OCI-LY7 (cell line): ENCODE data around the gene IL32. TPM values are rescaled to one million over a fixed set of nuclear protein-coding genes. Genes with fewer than 3 reads are reported as not detected.
A peak's percentile ranks its signal among the peaks of the same experiment; 100 is the strongest.

ENCODE experiments used
- BruUV-seq: library from RNA; stranded (reverse); fragments of 400-500 nt; replicated peaks from 2 replicates; lab custom pipeline; 2021; lab: Mats Ljungman, UMichigan
- CTCF ChIA-PET: fragments of 300-600 bp; sonication (Branson Sonifier 250); formaldehyde crosslinking; loops from one replicate; lab custom pipeline; 2022; ENCODE audit warnings: antibody characterized with exemption; ENCODE audit not compliant: unreplicated experiment; lab: Charles Lee
- POLR2A ChIA-PET: fragments of 300-600 bp; sonication (Branson Sonifier 250); formaldehyde crosslinking; loops from one replicate; lab custom pipeline; 2022; ENCODE audit warnings: antibody characterized with exemption; lab: Charles Lee
- DNase-seq: peaks from one replicate; pipeline ENCODE4 v3.0.0-alpha.2; 2015; ENCODE audit warnings: low spot score
- H2AFZ ChIP-seq: fragments of 200-600 bp; sonication (generic), shearing (Covaris generic); 2 replicates; pipeline ENCODE4 v1.6.1; 2014; ENCODE audit warnings: mild to moderate bottlenecking, antibody characterized with exemption, low read length, moderate library complexity
- H3K27ac ChIP-seq: fragments of 200-600 bp; sonication (generic); 2 replicates; pipeline ENCODE4 v1.5.1; 2014; ENCODE audit warnings: mixed run types, low read depth, mild to moderate bottlenecking, moderate library complexity, low read length, inconsistent platforms; ENCODE audit not compliant: poor library complexity, severe bottlenecking
- H3K36me3 ChIP-seq: fragments of 200-600 bp; sonication (generic); 2 replicates; pipeline ENCODE4 v1.6.1; 2014; ENCODE audit warnings: mild to moderate bottlenecking, antibody characterized with exemption, low read length, moderate library complexity, mixed read lengths; ENCODE audit not compliant: insufficient read depth
- H3K4me1 ChIP-seq: fragments of 200-600 bp; sonication (generic); 2 replicates; pipeline ENCODE4 v1.5.1; 2014; ENCODE audit warnings: mild to moderate bottlenecking, low read length; ENCODE audit not compliant: insufficient read depth, poor library complexity, severe bottlenecking
- H3K4me2 ChIP-seq: fragments of 200-600 bp; sonication (generic); 2 replicates; pipeline ENCODE4 v1.6.1; 2014; ENCODE audit warnings: mild to moderate bottlenecking, low read length
- H3K4me3 ChIP-seq: fragments of 200-600 bp; sonication (generic); 2 replicates; pipeline ENCODE4 v1.5.1; 2014; ENCODE audit warnings: mild to moderate bottlenecking, low read depth, low read length; ENCODE audit not compliant: poor library complexity, severe bottlenecking
- H3K79me2 ChIP-seq: fragments of 200-600 bp; sonication (generic); 2 replicates; pipeline ENCODE4 v1.6.1; 2016; ENCODE audit warnings: low read depth, mild to moderate bottlenecking, low read length, moderate library complexity, mixed read lengths; ENCODE audit not compliant: insufficient read depth
- H3K9me2 ChIP-seq: fragments of 200-600 bp; sonication (generic); 2 replicates; pipeline ENCODE4 v1.6.1; 2016; ENCODE audit warnings: mild to moderate bottlenecking, low read length, mixed read lengths; ENCODE audit not compliant: insufficient read depth
- H3K9me3 ChIP-seq: fragments of 200-600 bp; sonication (generic); 2 replicates; pipeline ENCODE4 v1.6.1; 2014; ENCODE audit warnings: mild to moderate bottlenecking, mixed run types, low read length, mixed read lengths
- H4K20me1 ChIP-seq: fragments of 200-600 bp; sonication (generic); 2 replicates; pipeline ENCODE4 v1.6.1; 2014; ENCODE audit warnings: mild to moderate bottlenecking, antibody characterized with exemption, low read length, moderate library complexity, mixed read lengths; ENCODE audit not compliant: insufficient read depth
- CTCF ChIP-seq: fragments of 200-600 bp; sonication (generic); conservative IDR thresholded peaks from 2 replicates; pipeline ENCODE4 v1.5.1; 2014; ENCODE audit warnings: mild to moderate bottlenecking, antibody characterized with exemption, low read length, moderate library complexity, mixed read lengths
- EZH2phosphoT487 ChIP-seq: fragments of 200-600 bp; sonication (generic); IDR thresholded peaks from 2 replicates; pipeline ENCODE4 v1.6.1; 2018; ENCODE audit warnings: low read depth, borderline replicate concordance, mild to moderate bottlenecking, mixed run types, antibody characterized with exemption, low read length, moderate library complexity, mixed read lengths
- intact Hi-C: fragments of 100-400 bp; cut with micrococcal nuclease; formaldehyde crosslinking; loops from one replicate; pipeline ENCODE4 v1.10.0; 2022; ENCODE audit not compliant: unreplicated experiment
- total RNA-seq, 2 experiments: library from RNA; depleted of rRNA in 1 of 2; stranded (reverse); fragments of >200 nt in 1 of 2; shearing (Covaris generic) in 1 of 2; gene quantifications; 2 replicates each; pipeline ENCODE4 v1.2.3, GENCODE V29; 2014 to 2022

The IL32 gene
- total RNA-seq, 2 experiments from 2014 or later = not detected

- Histone ChIP-seq H3K4me3 (no peak overlapping the region), H2AFZ (no peak overlapping the region), H3K36me3 (no peaks in the 10 kb centered on the region), H3K9me2 (no peaks in the 10 kb centered on the region), H3K4me2 (no peak overlapping the region), H3K4me1 (peaks cover 26% of the 10 kb centered on the region), H4K20me1 (no peaks in the 10 kb centered on the region), H3K27ac (no peak overlapping the region), H3K79me2 (no peaks in the 10 kb centered on the region), H3K9me3 (no peaks in the 10 kb centered on the region)
- ChIA-PET POLR2A (no interaction called here), CTCF (no interaction called here)
- no TSS peak for BruUV-seq
- DNase-seq = no peak
- intact Hi-C loops = no loop called here
- TF ChIP-seq CTCF = no peak
- no peak for TF ChIP-seq EZH2phosphoT487
Measured at GRCh38 chr16:3091551-3091950, 26.1 kb downstream of the IL32 start.

DNA sequence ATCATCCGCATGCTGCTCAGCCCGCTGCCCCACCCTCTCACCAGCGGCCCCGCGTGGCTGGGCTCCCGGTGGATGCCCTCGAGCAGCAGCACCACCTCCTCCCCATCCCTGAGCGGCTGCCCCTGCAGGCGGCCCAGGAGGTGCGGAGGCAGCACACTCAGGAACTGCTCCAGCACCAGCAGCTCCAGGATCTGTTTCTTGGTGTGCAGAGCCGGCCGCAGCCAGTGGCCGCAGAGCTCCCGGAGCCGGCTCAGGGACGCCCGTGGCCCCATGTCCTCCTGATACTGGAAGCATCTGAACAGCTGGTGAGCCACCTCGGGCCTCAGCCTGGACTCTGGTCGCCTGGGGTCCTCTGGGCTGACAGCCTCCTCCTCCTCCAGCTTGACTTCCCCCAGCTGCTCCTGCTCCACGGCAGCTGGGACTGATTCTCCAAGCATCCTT, 27.1 kb downstream of the IL32 start:
- no peaks in the 10 kb centered on the region for H4K20me1 ChIP-seq
- intact Hi-C loops = no loop called here
- H3K9me3 ChIP-seq = no peaks in the 10 kb centered on the region
- H3K27ac ChIP-seq = no peak overlapping the region
- DNase-seq = no peak
- TF ChIP-seq CTCF (no peak), EZH2phosphoT487 (no peak)
- no TSS peak for BruUV-seq
- peaks cover 26% of the 10 kb centered on the region for H3K4me1 ChIP-seq
- H3K4me3 ChIP-seq = no peak overlapping the region
- peak overlapping the region; percentile 48 for H3K4me2 ChIP-seq
- H3K9me2 ChIP-seq = no peaks in the 10 kb centered on the region
- ChIA-PET POLR2A (no interaction called here), CTCF (no interaction called here)
- no peaks in the 10 kb centered on the region for H3K79me2 ChIP-seq
- H2AFZ ChIP-seq = peak overlapping the region; percentile 74; the same call in 1 of the 2 replicates
- H3K36me3 ChIP-seq = no peaks in the 10 kb centered on the region

DNA sequence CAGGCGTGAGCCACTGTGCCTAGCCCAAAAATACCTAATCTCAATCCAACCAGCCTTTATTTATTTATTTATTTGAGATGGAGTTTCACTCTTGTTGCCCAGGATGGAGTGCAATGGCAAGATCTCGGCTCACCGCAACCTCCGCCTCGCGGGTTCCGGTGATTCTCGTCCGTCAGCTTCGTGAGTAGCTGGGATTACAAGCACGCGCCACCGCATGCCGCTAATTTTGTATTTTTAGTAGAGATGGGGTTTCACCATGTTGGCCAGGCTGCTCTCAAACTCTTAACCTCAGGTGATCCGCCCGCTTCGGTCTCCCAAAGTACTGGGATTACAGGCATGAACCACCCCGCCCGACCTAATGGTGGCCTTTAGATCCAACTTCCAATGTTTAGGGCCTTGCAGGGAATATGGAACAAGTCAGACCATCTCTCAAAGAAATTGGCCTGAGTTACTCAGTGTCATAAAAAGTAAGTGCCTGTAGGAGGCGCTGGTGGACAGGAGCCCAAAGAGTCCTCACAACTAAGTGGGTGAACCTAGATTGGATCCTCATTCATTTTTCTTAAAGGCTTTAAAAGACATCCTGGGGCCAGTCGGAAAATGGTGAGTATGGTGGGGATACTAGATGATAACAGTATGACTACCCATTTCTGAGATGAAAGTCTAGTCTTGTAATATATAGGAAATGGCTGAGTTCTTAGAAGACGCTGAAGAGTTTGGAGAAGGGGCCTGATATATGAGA, 29.0 kb downstream of the IL32 start:
- H2AFZ ChIP-seq = no peak overlapping the region
- POLR2A ChIA-PET = interaction anchor here (1.1 kb wide), 1 partner anchor 40 kb away, joined by 3 read pairs; the partner anchor contains the start of gene ZNF213

More for the DNA sequence above, 29.0 kb downstream of the IL32 start:
- no peaks in the 10 kb centered on the region for H4K20me1 ChIP-seq
- H3K4me1 ChIP-seq = peaks cover 26% of the 10 kb centered on the region
- H3K36me3 ChIP-seq = no peaks in the 10 kb centered on the region
- no peak overlapping the region for H3K4me3 ChIP-seq
- TF ChIP-seq EZH2phosphoT487 = no peak
- TF ChIP-seq CTCF = peak; percentile 89
- intact Hi-C loops = loop anchor here (1.0 kb wide), 1 partner anchor 35 kb away; no protein-coding TSS in a partner anchor
- no peak overlapping the region for H3K27ac ChIP-seq
- H3K79me2 ChIP-seq = no peaks in the 10 kb centered on the region
- CTCF ChIA-PET = no interaction called here
- peak; percentile 62 for DNase-seq
- no TSS peak for BruUV-seq
- no peaks in the 10 kb centered on the region for H3K9me2 ChIP-seq
- H3K9me3 ChIP-seq = no peaks in the 10 kb centered on the region
- H3K4me2 ChIP-seq = no peak overlapping the region
